ENCODE results near the gene FHIT.

FHIT gene

GRCh38 chr3:61251174-61251972 lies at the start of gene FHIT:
Gene FHIT (minus strand): TSS chr3:61251452.
- Histone ChIP-seq H3K4me1 (peaks cover 37% of the 10 kb centered on the region), H3K27ac (peak within 1 kb of the TSS; percentile 94)
- peak; percentile 16 for TF ChIP-seq CTCF (IDR thresholded peaks at IDR 0.05)

GRCh38 chr3:61300786-61301185 lies 49.5 kb upstream of the FHIT start:
- H3K36me3 ChIP-seq (ENCODE audit: control insufficient read depth, insufficient read depth, low read length) = no peaks in the 10 kb centered on the region
- no peaks in the 10 kb centered on the region for H3K79me2 ChIP-seq
- H3K4me3 ChIP-seq (ENCODE audit: low read depth, low read length) = no peak overlapping the region
- H3K27me3 ChIP-seq (ENCODE audit: control insufficient read depth, insufficient read depth, low read length) = no peaks in the 10 kb centered on the region
- H3K4me2 ChIP-seq (ENCODE audit: low read length) = no peak overlapping the region
- H3K9me3 ChIP-seq (ENCODE audit: control insufficient read depth, low read length) = no peaks in the 10 kb centered on the region
- TF ChIP-seq CTCF (IDR thresholded peaks at IDR 0.05) = no peak
- H2AFZ ChIP-seq = no peak overlapping the region
- no peak overlapping the region for H3K9ac ChIP-seq
- no peak overlapping the region for H3K27ac ChIP-seq
- H3K4me1 ChIP-seq = no peaks in the 10 kb centered on the region

More at GRCh38 chr3:61251174-61251972, at the start of gene FHIT:
- peak within 1 kb of the TSS; percentile 64 for H3K9ac ChIP-seq
- H3K4me2 ChIP-seq (ENCODE audit: low read length) = peak within 1 kb of the TSS; percentile 89
- H2AFZ ChIP-seq = peak within 1 kb of the TSS; percentile 84
- peak within 1 kb of the TSS; percentile 83 for H3K4me3 ChIP-seq (ENCODE audit: low read depth, low read length)
- H3K79me2 ChIP-seq = no peaks in the 10 kb centered on the region
- no peaks in the 10 kb centered on the region for H3K36me3 ChIP-seq (ENCODE audit: control insufficient read depth, insufficient read depth, low read length)
- no peaks in the 10 kb centered on the region for H3K27me3 ChIP-seq (ENCODE audit: control insufficient read depth, insufficient read depth, low read length)
- H3K9me3 ChIP-seq (ENCODE audit: control insufficient read depth, low read length) = no peaks in the 10 kb centered on the region

GRCh38 chr3:61300006-61300380 lies 48.7 kb upstream of the FHIT start:
- Histone ChIP-seq H3K79me2 (no peaks in the 10 kb centered on the region), H3K9ac (no peak overlapping the region), H3K4me3 (ENCODE audit: low read depth, low read length) (no peak overlapping the region), H3K4me2 (ENCODE audit: low read length) (no peak overlapping the region), H3K27me3 (ENCODE audit: control insufficient read depth, insufficient read depth, low read length) (no peaks in the 10 kb centered on the region), H3K9me3 (ENCODE audit: control insufficient read depth, low read length) (no peaks in the 10 kb centered on the region), H2AFZ (no peak overlapping the region), H3K27ac (no peak overlapping the region), H3K4me1 (no peaks in the 10 kb centered on the region), H3K36me3 (ENCODE audit: control insufficient read depth, insufficient read depth, low read length) (no peaks in the 10 kb centered on the region)
- no peak for TF ChIP-seq CTCF (IDR thresholded peaks at IDR 0.05)

GRCh38 chr3:61299343-61300005 lies 48.2 kb upstream of the FHIT start:
- TF ChIP-seq CTCF (IDR thresholded peaks at IDR 0.05) = no peak
- Histone ChIP-seq H3K4me3 (ENCODE audit: low read depth, low read length) (no peak overlapping the region), H3K4me2 (ENCODE audit: low read length) (no peak overlapping the region), H3K36me3 (ENCODE audit: control insufficient read depth, insufficient read depth, low read length) (no peaks in the 10 kb centered on the region), H3K27ac (no peak overlapping the region), H3K9me3 (ENCODE audit: control insufficient read depth, low read length) (no peaks in the 10 kb centered on the region), H3K79me2 (no peaks in the 10 kb centered on the region), H3K4me1 (peaks cover 2% of the 10 kb centered on the region), H3K9ac (no peak overlapping the region), H3K27me3 (ENCODE audit: control insufficient read depth, insufficient read depth, low read length) (no peaks in the 10 kb centered on the region), H2AFZ (no peak overlapping the region)
